SK-N-SH (cell line): Measurements from ENCODE around the gene CCDC149. TPM values are rescaled to one million over a fixed set of nuclear protein-coding genes. Genes with fewer than 3 reads are reported as not detected.
A peak's percentile ranks its signal among the peaks of the same experiment; 100 is the strongest.

Experiments
- CTCF ChIA-PET: fragments of 300-600, 350-600 bp; formaldehyde crosslinking; extraction: SDS; loops from one replicate; lab custom pipeline; 2021; lab: Yijun Ruan, JAX
- POLR2A ChIA-PET: fragments of 350-600 bp; sonication (Branson Sonifier 250); formaldehyde crosslinking; extraction: SDS; loops from one replicate; lab custom pipeline; 2020; ENCODE audit warnings: antibody characterized with exemption, inconsistent platforms; lab: Yijun Ruan, JAX
- DNase-seq: peaks from one replicate; pipeline ENCODE4 v3.0.0; 2012
- H2AFZ ChIP-seq: fragments of 200-600 bp; sonication (generic); 2 replicates; pipeline ENCODE4 v1.8.1; 2016; ENCODE audit warnings: antibody characterized with exemption, mild to moderate bottlenecking, low read depth
- H3F3A ChIP-seq: fragments of 200-600 bp; sonication (generic); replicated peaks from 2 replicates; pipeline ENCODE3; 2016; ENCODE audit warnings: antibody characterized with exemption, mild to moderate bottlenecking; ENCODE audit not compliant: insufficient read depth
- H3K27ac ChIP-seq, 2 experiments: fragments of 200-500 bp in 1 of 2; fragments of 200-600 bp in 1 of 2; sonication (Bioruptor generic) in 1 of 2; sonication (generic), shearing (Covaris generic) in 1 of 2; 2 replicates each; pipeline versions ENCODE4 v1.5.1 to v1.6.1; 2014 to 2016; ENCODE audit warnings: low read depth in 2 of 2, inconsistent platforms in 1 of 2, low read length in 1 of 2, mild to moderate bottlenecking in 1 of 2, mixed read lengths in 1 of 2
- H3K27me3 ChIP-seq: fragments of 200-600 bp; sonication (generic), shearing (Covaris generic); 2 replicates; pipeline ENCODE4 v1.6.1; 2016; ENCODE audit warnings: mixed run types; ENCODE audit not compliant: insufficient read depth
- H3K36me3 ChIP-seq, 2 experiments: fragments of 200-500 bp in 1 of 2; fragments of 200-600 bp in 1 of 2; sonication (Bioruptor generic) in 1 of 2; sonication (generic) in 1 of 2; replicated peaks in 1 of 2; 2 replicates each; pipeline versions ENCODE3 to v1.5.1; 2014 to 2016; ENCODE audit warnings: low read length in 1 of 2, mild to moderate bottlenecking in 1 of 2; ENCODE audit not compliant: insufficient read depth in 2 of 2, control insufficient read depth in 1 of 2
- H3K4me1 ChIP-seq, 2 experiments: fragments of 200-500 bp in 1 of 2; fragments of 200-600 bp in 1 of 2; sonication (Bioruptor generic) in 1 of 2; sonication (generic), shearing (Covaris generic) in 1 of 2; 2 replicates each; pipeline versions ENCODE4 v1.5.1 to v1.6.1; 2014 to 2016; ENCODE audit warnings: low read depth in 1 of 2, low read length in 1 of 2, mixed run types in 1 of 2; ENCODE audit not compliant: insufficient read depth in 2 of 2, control insufficient read depth in 1 of 2
- H3K4me2 ChIP-seq: fragments of 200-600 bp; sonication (generic), shearing (Covaris generic); 2 replicates; pipeline ENCODE4 v1.6.1; 2017; ENCODE audit warnings: mixed run types
- H3K4me3 ChIP-seq, 2 experiments: fragments of 200-500 bp in 1 of 2; fragments of 200-600 bp in 1 of 2; sonication (Bioruptor generic) in 1 of 2; sonication (generic), shearing (Covaris generic) in 1 of 2; 2 replicates each; pipeline versions ENCODE4 v1.5.1 to v1.8.1; 2014 to 2016; ENCODE audit warnings: low read depth in 2 of 2, inconsistent platforms in 1 of 2, low read length in 1 of 2, mild to moderate bottlenecking in 1 of 2, mixed read lengths in 1 of 2, moderate library complexity in 1 of 2
- H3K79me2 ChIP-seq: fragments of 200-600 bp; sonication (generic); 2 replicates; pipeline ENCODE4 v1.8.1; 2017; ENCODE audit warnings: mild to moderate bottlenecking; ENCODE audit not compliant: insufficient read depth
- H3K9ac ChIP-seq: fragments of 200-600 bp; sonication (generic); 2 replicates; pipeline ENCODE4 v1.6.1; 2017; ENCODE audit warnings: mixed run types
- H3K9me2 ChIP-seq: fragments of 200-600 bp; sonication (generic); 2 replicates; pipeline ENCODE4 v1.6.1; 2017; ENCODE audit warnings: mixed run types
- H3K9me3 ChIP-seq: fragments of 200-600 bp; sonication (generic); 2 replicates; pipeline ENCODE4 v1.6.1; 2017; ENCODE audit warnings: mixed run types, mild to moderate bottlenecking, moderate library complexity
- H4K20me1 ChIP-seq: fragments of 200-600 bp; sonication (generic); 2 replicates; pipeline ENCODE4 v1.6.1; 2017; ENCODE audit warnings: mild to moderate bottlenecking, mixed run types; ENCODE audit not compliant: insufficient read depth
- CHD2 ChIP-seq: fragments of 150-350 bp; IDR thresholded peaks from 2 replicates; pipeline ENCODE4 v1.6.1; 2018; ENCODE audit warnings: low read length; ENCODE audit not compliant: partially characterized antibody
- CTCF ChIP-seq: fragments of 200-600 bp; sonication (generic); IDR thresholded peaks from 2 replicates; pipeline ENCODE4 v1.6.1; 2017; ENCODE audit warnings: antibody characterized with exemption, mild to moderate bottlenecking, moderate library complexity
- ELF1 ChIP-seq: IDR thresholded peaks from 2 replicates; pipeline ENCODE4 v1.4.0; 2012
- EZH2phosphoT487 ChIP-seq: fragments of 200-600 bp; sonication (generic); IDR thresholded peaks from 2 replicates; pipeline ENCODE4 v1.6.1; 2017; ENCODE audit warnings: low read depth, mixed run types, mild to moderate bottlenecking, antibody characterized with exemption, moderate library complexity, borderline replicate concordance
- FOSL2 ChIP-seq: IDR thresholded peaks from 2 replicates; pipeline ENCODE4 v1.4.0; 2012; ENCODE audit warnings: low read depth, mild to moderate bottlenecking, moderate library complexity, borderline replicate concordance
- GABPA ChIP-seq: IDR thresholded peaks from 2 replicates; pipeline ENCODE4 v1.4.0; 2012; ENCODE audit warnings: low read depth, mild to moderate bottlenecking
- GATA2 ChIP-seq: sonication (generic); formaldehyde crosslinking; IDR thresholded peaks from 2 replicates; pipeline ENCODE4 v1.5.0; 2020; ENCODE audit warnings: mild to moderate bottlenecking, missing genetic modification reagents
- MAX ChIP-seq: IDR thresholded peaks from 2 replicates; pipeline ENCODE4 v1.4.0; 2012; ENCODE audit warnings: low read depth
- NFIC ChIP-seq: IDR thresholded peaks from 2 replicates; pipeline ENCODE4 v1.4.0; 2012; ENCODE audit warnings: borderline replicate concordance
- NRF1 ChIP-seq: IDR thresholded peaks from 2 replicates; pipeline ENCODE4 v1.6.1; 2012; ENCODE audit warnings: low read depth, mild to moderate bottlenecking, low read length
- SIN3A ChIP-seq: IDR thresholded peaks from 2 replicates; pipeline ENCODE4 v1.6.1; 2012; ENCODE audit warnings: low read depth, mild to moderate bottlenecking, low read length, moderate library complexity, borderline replicate concordance
- SMC3 ChIP-seq: IDR thresholded peaks from 2 replicates; pipeline ENCODE4 v1.6.1; 2012; ENCODE audit warnings: low read depth, low read length, improper control_type of control experiment
- TAF1 ChIP-seq: IDR thresholded peaks from 2 replicates; pipeline ENCODE4 v1.6.1; 2012; ENCODE audit warnings: low read depth, mild to moderate bottlenecking, low read length, moderate library complexity, borderline replicate concordance
- TCF12 ChIP-seq: IDR thresholded peaks from 2 replicates; pipeline ENCODE4 v1.4.0; 2012
- TEAD4 ChIP-seq: IDR thresholded peaks from 2 replicates; pipeline ENCODE4 v1.4.0; 2012; ENCODE audit warnings: mild to moderate bottlenecking, borderline replicate concordance; ENCODE audit not compliant: insufficient read depth
- WGBS: methylation state at CpG from one replicate; pipeline ENCODE4 v1.1.6; 2017; ENCODE audit warnings: low lambda C conversion rate; 5-methylcytosine and 5-hydroxymethylcytosine counted together
- polyA plus RNA-seq, 3 experiments: library from polyadenylated mRNA; depleted of rRNA; stranded (reverse); fragments of >200 nt; gene quantifications; 2 replicates each; pipeline ENCODE4 v1.2.3, GENCODE V29; 2012

Gene CCDC149
- polyA plus RNA-seq, 1 of the 3 experiments (the other 2 are of a cell fraction) = 5.5 TPM

- no peak for DNase-seq
- Histone ChIP-seq H3K27ac (no peak overlapping the region), H3K4me2 (no peak overlapping the region), H2AFZ (no peak overlapping the region), H3F3A (no peaks in the 10 kb centered on the region), H3K9me3 (no peaks in the 10 kb centered on the region), H3K9ac (no peak overlapping the region), H3K9me2 (no peaks in the 10 kb centered on the region), H3K36me3 (no peaks in the 10 kb centered on the region), H3K4me1 (no peaks in the 10 kb centered on the region; a peak in 1 of 4 replicates), H4K20me1 (no peaks in the 10 kb centered on the region), H3K79me2 (0 out of 2 replicates have a peak, but pooled peaks cover 5% of the 10 kb centered on the region), H3K27me3 (no peaks in the 10 kb centered on the region), H3K4me3 (no peak overlapping the region)
- ChIA-PET CTCF (interaction anchor here (0.5 to 1.2 kb wide), 2 partner anchors 63 to 849 kb away, joined by 3 read pairs; no protein-coding TSS in a partner anchor), POLR2A (no interaction called here)
- WGBS = 39% methylated on average over 6 of the region's 6 CpGs
- no peak for TF ChIP-seq SMC3
- TF ChIP-seq EZH2phosphoT487 = no peak
- TF ChIP-seq FOSL2 = no peak
- no peak for TF ChIP-seq GABPA
- TF ChIP-seq NFIC = no peak
- TF ChIP-seq TAF1 = no peak
- TF ChIP-seq MAX = no peak
- no peak for TF ChIP-seq TCF12
- no peak for TF ChIP-seq ELF1
- no peak for TF ChIP-seq GATA2
- TF ChIP-seq CHD2 = no peak
Measured at GRCh38 chr4:24914460-24914859, 1.6 kb upstream of the CCDC149 start.

GRCh38 chr4:24913119-24913485 lies 260 bp upstream of the CCDC149 start:
- ChIA-PET CTCF (no interaction called here), POLR2A (no interaction called here)
- Histone ChIP-seq H3K9me2 (no peaks in the 10 kb centered on the region), H3K4me2 (peak overlapping the region; percentile 76), H3K9ac (peak overlapping the region; percentile 59; the same call in 1 of the 2 replicates), H3K79me2 (0 out of 2 replicates have a peak, but pooled peaks cover 5% of the 10 kb centered on the region), H3K27ac (peak overlapping the region; percentile 12 to 52; a peak in 3 of 4 replicates), H3K27me3 (no peaks in the 10 kb centered on the region), H3K4me3 (peak overlapping the region; percentile 56 to 58; a peak in 3 of 4 replicates), H3F3A (no peaks in the 10 kb centered on the region), H2AFZ (peak overlapping the region; percentile 98), H3K36me3 (peaks cover 0 to 4% of the 10 kb centered on the region in 2 experiments), H3K9me3 (no peaks in the 10 kb centered on the region), H4K20me1 (no peaks in the 10 kb centered on the region), H3K4me1 (no peaks in the 10 kb centered on the region; a peak in 1 of 4 replicates)
- TF ChIP-seq TEAD4 = no peak
- TF ChIP-seq SMC3 = no peak
- TF ChIP-seq CTCF = no peak
- TF ChIP-seq SIN3A = no peak
- TF ChIP-seq GATA2 = no peak
- TF ChIP-seq NFIC = no peak
- no peak for TF ChIP-seq TCF12
- no peak for TF ChIP-seq NRF1
- no peak for TF ChIP-seq CHD2
- WGBS = 25% methylated on average over 20 of the region's 25 CpGs
- DNase-seq = no peak
